GM19023 (cell line): ENCODE results near the gene CRYGN.

Source experiments
- ATAC-seq: cut with Tn5 transposase; IDR thresholded peaks from one replicate; pipeline ENCODE4 v1.9.1; 2021; ENCODE audit warnings: mild to moderate bottlenecking, moderate library complexity; ENCODE audit not compliant: unreplicated experiment

CRYGN gene

GRCh38 chr7:151440799-151441445, 981 bp upstream of the CRYGN start:
- ATAC-seq: no peak

DNA sequence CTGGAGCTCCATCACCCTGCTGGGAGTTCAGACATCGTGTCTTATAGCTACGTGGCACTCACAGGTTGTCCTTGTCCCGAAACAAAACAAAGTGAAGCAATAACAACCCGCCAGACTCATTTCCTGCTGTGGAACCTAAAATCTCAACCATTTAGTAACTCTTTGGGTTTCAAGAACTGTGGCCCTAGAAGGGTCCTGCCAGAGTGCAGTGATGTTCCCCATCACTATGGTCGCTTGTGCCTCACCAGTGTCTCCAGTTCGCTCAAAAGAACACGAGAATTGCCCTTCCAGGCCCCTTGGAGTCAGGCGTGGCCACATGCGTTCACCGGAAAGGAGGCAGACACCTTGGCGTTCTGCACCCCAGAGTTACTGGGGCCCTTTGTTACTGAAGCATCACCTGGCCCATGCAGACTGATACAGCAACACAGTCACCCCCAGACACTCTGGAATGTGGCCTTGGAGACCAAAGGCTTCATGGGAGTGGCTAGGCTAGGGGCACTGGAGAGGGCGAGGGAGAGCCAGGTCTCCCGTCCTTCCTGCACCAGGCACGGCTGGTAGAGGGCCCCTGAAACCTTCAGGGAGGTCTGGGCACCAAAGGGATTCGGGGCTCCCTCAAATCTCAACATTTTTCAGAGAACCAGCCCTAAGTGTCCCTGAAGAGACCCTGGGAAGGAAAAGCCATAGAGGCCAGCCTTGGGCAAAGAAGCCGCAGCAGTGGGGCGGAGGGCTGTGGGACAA, 908 bp downstream of the CRYGN start:
- ATAC-seq: no peak

GRCh38 chr7:151437866-151438516, 1.9 kb downstream of the CRYGN start:
- no peak for ATAC-seq

GRCh38 chr7:151437159-151437553, 2.8 kb downstream of the CRYGN start:
- no peak for ATAC-seq

DNA sequence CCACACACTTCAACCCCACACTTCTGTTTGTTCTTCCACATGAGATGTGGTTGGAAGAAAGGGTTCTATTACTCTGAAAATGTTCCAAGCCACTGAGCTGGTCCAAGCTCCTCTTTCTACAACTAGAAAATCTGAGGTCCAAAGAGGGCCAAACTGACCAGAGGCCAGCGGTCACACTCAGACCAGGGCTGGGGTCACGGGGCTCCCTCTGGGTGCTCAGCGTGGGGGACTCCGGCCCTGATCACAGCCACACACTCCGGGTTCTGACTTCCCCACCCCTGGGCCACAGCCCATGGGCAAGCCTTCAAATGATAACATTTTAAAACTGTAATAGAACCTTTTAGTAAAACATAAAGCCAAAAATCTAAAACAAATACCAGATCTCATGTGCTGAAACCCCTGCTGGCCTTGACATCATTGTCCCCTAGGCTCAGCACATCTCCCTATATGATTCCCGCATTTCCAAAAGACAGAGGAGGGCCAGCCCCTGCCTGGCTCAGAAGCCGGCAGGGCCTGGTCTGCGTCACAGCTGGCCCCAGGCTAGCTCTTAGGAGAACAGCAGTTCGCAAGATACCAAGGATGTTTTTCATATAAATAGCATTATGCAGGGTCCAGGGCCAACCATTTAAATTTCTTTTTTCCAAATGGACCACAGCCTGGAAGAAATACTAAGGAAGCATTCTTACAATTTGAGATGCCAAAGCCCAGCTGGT, 3.3 kb downstream of the CRYGN start:
- ATAC-seq: no peak

GRCh38 chr7:151435971-151436370, 4.0 kb downstream of the CRYGN start:
- no peak for ATAC-seq

DNA sequence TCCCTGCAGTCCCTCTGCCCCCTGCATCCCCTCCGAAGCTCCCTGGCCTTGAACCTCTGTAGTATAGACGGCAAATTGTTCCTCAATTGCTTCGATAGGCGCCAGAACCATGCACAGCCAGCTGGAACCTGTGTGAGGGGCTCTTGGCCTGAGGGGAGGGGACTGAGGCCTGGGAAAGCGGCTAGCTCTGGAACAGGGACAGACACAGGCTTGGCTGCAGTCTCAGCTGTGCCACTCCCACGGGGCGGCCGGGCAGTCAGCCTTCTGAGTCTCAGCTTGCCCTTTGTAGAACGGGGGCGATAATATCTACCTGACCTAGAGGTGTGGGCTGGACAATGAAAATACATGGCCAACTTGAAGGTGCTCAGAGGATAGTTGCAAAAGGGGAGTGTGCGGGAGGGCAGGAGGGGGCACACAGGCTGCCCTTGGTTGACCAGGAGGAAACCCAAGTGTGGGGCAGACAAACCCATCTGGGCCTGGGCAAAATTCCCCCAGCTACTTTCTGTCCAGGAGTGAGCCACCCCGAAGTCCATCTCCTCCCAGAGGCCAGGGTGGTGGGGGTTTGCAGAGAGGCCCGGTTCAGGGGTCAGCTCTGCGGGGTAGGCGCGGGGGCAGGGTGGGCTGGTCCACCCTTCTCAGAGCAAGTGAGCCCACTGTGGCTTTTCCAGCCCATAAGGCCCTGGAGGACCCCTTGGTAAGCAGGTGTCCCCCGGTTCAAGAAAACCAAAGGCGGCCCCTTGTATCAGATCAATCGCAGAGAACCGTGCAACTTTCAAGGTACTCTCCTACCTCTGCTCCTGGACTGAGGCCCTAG, 4.6 kb downstream of the CRYGN start:
- no peak for ATAC-seq

- no peak for ATAC-seq
Observed at GRCh38 chr7:151434549-151434948, 5.4 kb downstream of the CRYGN start.

DNA sequence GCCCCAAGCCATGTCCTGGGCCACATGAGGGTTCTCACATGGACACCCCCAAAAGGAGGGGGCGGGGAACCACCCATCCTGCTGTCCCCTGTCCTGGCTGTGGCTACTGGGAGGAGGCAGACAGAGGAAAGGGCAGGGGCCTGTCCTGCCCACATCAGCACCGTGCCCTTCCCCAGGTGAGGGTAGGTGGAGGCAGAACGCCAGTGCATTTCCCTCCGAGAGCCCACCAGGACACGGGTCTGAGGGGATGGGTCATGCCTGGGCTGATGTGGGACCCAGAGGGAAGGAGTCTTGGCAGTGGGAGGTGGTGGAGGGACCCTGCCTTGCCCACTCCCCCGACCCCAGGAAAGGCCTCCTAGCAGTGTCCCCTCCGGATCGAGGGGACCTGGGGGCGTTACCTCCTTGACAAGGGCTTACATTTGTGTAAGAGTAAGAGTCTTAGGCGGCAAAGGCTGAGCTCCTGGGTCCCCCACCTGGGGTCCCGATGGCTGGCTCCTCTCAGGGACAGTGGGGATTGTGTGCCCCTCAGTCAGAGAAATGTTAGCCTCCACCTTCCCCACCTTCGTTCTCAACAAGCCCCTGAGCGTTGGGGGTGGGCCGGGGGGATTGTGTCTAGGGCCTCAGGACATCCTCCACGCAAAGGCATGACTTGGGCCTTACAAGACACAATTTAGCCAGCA, 6.1 kb downstream of the CRYGN start:
- ATAC-seq: no peak

DNA sequence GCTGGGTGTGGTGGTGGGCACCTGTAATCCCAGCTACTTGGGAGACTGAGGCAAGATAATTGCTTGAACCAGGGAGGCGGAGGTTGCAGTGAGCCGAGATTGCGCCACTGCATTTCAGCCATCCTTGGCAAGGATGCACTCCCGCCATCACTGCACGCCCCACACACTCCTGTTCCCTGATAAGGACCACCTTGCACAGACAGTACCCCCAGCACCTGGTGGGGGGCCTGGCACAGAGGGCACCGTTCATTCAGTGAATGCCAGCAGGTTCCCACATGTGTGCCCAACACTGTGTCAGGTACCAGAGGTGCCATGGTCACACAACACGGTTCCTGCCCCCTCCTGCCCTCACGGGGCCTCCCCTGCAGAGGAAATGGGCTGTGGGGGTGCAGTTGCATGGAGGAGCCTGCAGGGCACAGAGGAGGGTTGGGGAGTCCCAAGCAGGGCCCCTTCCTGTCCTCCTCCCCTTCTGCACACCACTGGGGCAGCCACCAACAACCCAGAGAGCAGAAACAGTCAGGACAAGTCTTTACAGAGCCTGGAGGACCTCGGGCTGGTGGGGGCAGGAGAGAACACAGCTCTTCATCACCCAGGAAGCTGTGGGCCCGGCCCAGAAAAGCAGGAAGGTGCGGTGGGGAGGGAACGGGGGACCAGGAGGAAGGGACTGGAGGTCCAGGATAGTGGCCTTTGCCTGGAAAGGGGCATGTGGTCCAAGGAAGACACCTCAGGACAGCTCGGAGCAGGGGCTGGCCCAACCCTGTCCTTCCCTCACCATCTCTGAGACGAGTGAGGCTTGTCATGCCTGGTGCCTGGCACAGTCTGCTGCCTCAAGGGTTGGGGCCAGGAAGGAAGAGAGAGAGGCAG, 7.1 kb downstream of the CRYGN start:
- ATAC-seq: peak; percentile 63

DNA sequence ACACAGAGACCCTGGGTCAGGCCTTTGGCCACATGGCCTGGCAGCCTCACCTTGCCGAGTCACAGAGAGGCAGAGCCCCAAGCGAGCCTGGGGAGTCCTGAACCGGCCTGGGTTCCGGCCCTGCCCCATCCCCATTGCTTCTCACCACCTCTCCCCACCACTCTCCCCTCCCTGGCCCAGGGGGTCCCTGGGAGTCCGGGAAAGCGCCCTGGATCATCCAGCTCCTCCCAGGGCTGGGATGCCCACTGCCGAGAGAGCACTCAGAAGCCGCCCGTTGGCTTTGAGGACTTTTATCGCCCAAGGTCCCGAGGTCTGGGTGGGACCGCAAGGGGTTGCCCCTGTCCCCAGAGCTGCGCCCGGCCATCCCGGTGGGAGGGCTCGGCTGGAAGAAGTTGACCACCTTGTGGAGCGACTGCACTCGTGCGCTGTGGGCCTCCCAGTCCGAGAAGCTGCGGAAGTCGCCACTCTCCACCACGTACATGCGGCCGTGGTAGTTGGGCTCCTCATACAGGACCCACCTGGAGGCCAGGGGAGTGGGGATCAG, 8.1 kb downstream of the CRYGN start:
- ATAC-seq: no peak

GRCh38 chr7:151431281-151431767, 8.6 kb downstream of the CRYGN start:
- ATAC-seq: no peak

GRCh38 chr7:151430391-151431205, 9.3 kb downstream of the CRYGN start:
- ATAC-seq: no peak

DNA sequence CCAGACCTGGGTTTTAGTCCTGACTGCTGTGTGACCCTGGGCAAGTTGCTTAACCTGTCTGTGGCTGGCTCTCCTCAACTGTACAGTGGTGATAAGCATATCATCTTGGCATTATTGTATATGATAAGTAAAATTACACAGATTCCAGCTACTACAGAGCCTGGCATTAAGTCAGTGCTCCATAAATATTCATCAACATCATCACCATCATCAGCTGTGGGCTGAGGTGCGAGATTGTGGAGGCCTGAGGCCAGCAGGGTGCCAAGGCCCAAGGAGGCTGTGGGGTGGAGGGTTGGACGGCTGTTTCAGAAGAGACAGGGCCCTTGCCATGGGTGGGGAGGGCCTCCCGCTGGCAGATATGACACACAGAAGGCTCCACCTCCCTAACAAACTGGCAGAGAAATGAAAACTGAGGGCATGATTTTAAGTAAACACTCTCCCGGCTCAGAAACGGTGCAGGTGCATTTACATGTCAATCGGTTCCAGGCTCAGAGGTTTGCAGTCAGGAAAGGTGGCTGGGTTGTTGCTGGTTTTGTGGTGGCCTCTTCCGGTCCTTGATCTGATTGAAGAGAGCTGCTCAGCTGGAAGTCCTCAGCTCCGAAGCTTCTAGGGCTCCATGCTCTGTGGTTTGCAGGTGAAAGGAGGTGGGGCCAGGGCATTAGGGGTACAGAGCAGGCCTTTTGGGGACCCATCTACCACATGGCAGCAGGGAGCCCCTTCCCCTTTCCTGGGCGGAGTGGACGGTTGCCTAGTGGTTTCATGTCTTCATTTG, 10.2 kb downstream of the CRYGN start:
- ATAC-seq: no peak

GRCh38 chr7:151429237-151429559, 10.7 kb downstream of the CRYGN start:
- no peak for ATAC-seq

DNA sequence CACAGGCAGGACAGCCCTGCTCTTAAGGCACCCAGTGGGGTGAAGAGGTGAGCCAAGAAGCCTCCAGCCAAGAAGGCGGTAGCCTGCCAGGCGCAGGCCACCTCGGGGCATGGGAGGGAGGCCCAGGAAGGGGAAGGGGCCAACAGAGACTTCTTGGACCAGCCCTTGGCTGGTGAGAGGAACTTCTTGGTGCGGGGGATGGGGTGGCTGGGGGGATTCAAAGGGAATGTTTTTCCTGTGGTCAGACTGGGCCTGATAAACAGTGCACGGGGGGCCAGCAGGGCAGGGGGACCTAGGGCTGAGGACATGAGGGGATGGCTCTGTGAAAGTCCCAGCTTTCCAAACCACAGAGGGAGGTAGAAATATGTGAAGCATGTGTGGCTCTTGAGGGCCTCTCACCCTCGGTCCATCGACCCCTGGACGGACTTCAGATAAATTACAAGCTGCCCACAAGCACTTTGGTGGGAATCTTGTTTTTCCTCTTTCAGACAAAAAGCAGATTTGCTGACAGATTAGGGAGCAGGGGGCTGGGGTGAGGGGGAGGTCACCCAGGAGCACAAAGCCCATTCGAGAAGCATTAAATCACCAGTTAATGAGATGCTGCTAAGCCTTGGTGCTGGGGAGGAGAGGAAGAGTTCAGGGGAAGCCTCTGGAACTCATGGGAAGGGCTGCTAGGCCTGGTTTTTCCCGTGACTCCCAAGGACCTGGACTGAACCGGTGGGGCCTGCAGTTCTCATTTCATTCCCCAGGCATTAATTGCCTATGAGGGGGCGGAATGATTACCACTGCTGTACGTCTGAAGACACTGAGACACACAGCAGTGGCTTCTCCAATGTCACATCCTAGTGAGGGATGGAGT, 11.3 kb downstream of the CRYGN start:
- ATAC-seq: no peak
